A549 (cell line): ENCODE data around the gene CEL.

Source experiments
- CEBPB ChIP-seq, 2 experiments: fragments of >200 bp in 1 of 2; sonication (Bioruptor Twin) in 1 of 2; formaldehyde crosslinking in 1 of 2; IDR thresholded peaks; 2 replicates each; pipeline ENCODE4 v1.6.1; 2012 to 2016
- CTCF ChIP-seq: fragments of >200 bp; sonication (Bioruptor Twin); formaldehyde crosslinking; IDR thresholded peaks from 3 replicates; pipeline ENCODE4 v1.5.1; 2016
- E2F6 ChIP-seq: IDR thresholded peaks from 2 replicates; pipeline ENCODE4 v1.6.1; 2012; ENCODE audit warnings: low read depth, borderline replicate concordance
- EP300 ChIP-seq, 2 experiments: fragments of >200 bp; sonication (Bioruptor Twin); formaldehyde crosslinking; IDR thresholded peaks; 2 replicates in 1 of 2; 3 replicates in 1 of 2; pipeline ENCODE4 v1.6.1; 2016 to 2017
- FOSB ChIP-seq: fragments of 250-450 bp; sonication (Bioruptor Pico); IDR thresholded peaks from 2 replicates; pipeline ENCODE4 v1.5.0; 2020; ENCODE audit warnings: mild to moderate bottlenecking, moderate library complexity
- FOSL2 ChIP-seq, 2 experiments: fragments of 450-650 bp in 1 of 2; fragments of >200 bp in 1 of 2; sonication (Bioruptor Twin) in 1 of 2; formaldehyde crosslinking; IDR thresholded peaks; 2 replicates each; pipeline versions ENCODE4 v1.5.0 to v1.6.1; 2016 to 2020; ENCODE audit warnings: mild to moderate bottlenecking in 1 of 2, moderate library complexity in 1 of 2
- HMGXB4 ChIP-seq: fragments of 250-450 bp; sonication (Bioruptor Pico); IDR thresholded peaks from 2 replicates; pipeline ENCODE4 v1.5.0; 2021; ENCODE audit warnings: mild to moderate bottlenecking, moderate library complexity, borderline replicate concordance
- HOXB13 ChIP-seq: fragments of 250-450 bp; sonication (Bioruptor Pico); IDR thresholded peaks from 2 replicates; pipeline ENCODE4 v1.5.0; 2020; ENCODE audit warnings: low read depth, mild to moderate bottlenecking, moderate library complexity
- POLR2A ChIP-seq: IDR thresholded peaks from 2 replicates; pipeline ENCODE4 v1.6.1; 2012; ENCODE audit warnings: mild to moderate bottlenecking, low read length
- POLR2AphosphoS2 ChIP-seq: conservative IDR thresholded peaks from 2 replicates; pipeline ENCODE4 v1.6.1; 2012; ENCODE audit warnings: low read length, improper control_type of control experiment, inconsistent platforms
- USF2 ChIP-seq: fragments of 450-650 bp; IDR thresholded peaks from 2 replicates; pipeline ENCODE4 v1.6.1; 2014; ENCODE audit warnings: antibody characterized with exemption
- ZFP36 ChIP-seq: fragments of 450-650 bp; IDR thresholded peaks from 2 replicates; pipeline ENCODE4 v1.6.1; 2014; ENCODE audit warnings: borderline replicate concordance; ENCODE audit not compliant: partially characterized antibody
- TF ChIP-seq, protein P1 (sequence below): IDR thresholded peaks from 2 replicates; pipeline ENCODE4 v1.6.1; 2012
- TF ChIP-seq, protein P2 (sequence below): fragments of 150-350 bp; IDR thresholded peaks from 2 replicates; pipeline ENCODE4 v1.6.1; 2014; ENCODE audit warnings: low read depth, mild to moderate bottlenecking, low read length

DNA sequence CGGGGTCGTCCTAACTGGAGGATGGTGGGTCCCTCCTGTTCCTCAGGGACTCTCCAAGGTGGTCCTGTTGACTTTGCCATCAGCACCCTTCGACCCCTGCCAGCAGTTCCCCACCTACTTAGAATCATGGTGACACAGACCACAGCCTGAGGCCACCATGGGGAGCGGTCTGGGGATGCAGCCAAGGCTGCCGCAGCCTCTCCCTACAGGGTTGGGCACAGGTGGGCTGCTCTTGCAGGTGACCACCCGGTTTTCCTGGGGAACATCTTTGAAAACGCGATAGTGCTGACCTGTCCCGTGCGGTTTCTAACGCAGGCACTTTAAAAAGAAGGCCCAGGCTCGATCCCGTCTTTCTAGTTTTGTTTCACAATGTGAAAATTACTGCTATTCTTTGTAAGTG lies 12.7 kb upstream of the CEL start:
- no peak for TF ChIP-seq EP300 (IDR thresholded peaks at IDR 0.05)
- TF ChIP-seq, protein P1, sequence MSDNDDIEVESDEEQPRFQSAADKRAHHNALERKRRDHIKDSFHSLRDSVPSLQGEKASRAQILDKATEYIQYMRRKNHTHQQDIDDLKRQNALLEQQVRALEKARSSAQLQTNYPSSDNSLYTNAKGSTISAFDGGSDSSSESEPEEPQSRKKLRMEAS, result no peak
- no peak for TF ChIP-seq POLR2A
- no peak for TF ChIP-seq HOXB13 (CRISPR knock-in tag)
- TF ChIP-seq CTCF, result no peak
- no peak for TF ChIP-seq HMGXB4 (CRISPR knock-in tag)
- no peak for TF ChIP-seq FOSL2 (IDR thresholded peaks at IDR 0.05)
- no peak for TF ChIP-seq FOSL2 (CRISPR knock-in tag; IDR thresholded peaks at IDR 0.05)
- TF ChIP-seq USF2, result no peak
- TF ChIP-seq ZFP36, result no peak
- no peak for TF ChIP-seq POLR2AphosphoS2
- no peak for TF ChIP-seq CEBPB (IDR thresholded peaks at IDR 0.05)
- no peak for TF ChIP-seq FOSB (CRISPR knock-in tag)
- TF ChIP-seq, protein P2, sequence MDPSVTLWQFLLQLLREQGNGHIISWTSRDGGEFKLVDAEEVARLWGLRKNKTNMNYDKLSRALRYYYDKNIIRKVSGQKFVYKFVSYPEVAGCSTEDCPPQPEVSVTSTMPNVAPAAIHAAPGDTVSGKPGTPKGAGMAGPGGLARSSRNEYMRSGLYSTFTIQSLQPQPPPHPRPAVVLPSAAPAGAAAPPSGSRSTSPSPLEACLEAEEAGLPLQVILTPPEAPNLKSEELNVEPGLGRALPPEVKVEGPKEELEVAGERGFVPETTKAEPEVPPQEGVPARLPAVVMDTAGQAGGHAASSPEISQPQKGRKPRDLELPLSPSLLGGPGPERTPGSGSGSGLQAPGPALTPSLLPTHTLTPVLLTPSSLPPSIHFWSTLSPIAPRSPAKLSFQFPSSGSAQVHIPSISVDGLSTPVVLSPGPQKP, result no peak
- no peak for TF ChIP-seq E2F6
